Breast epithelium (tissue), 4 donors: ENCODE data around the gene INSYN2B. TPM values are rescaled to one million over a fixed set of nuclear protein-coding genes. Genes with fewer than 3 reads are reported as not detected.

Source experiments
- DNase-seq, 2 donors: peaks; one replicate each; pipeline ENCODE4 v3.0.0-alpha.2; 2019; ENCODE audit warnings: low spot score in 2 of 2
- H3K27ac ChIP-seq, 2 donors: fragments of 200-600 bp; sonication (generic) in 1 of 2; one replicate each; pipeline ENCODE4 v1.5.1; 2016 to 2019; ENCODE audit warnings: mild to moderate bottlenecking in 1 of 2
- H3K27me3 ChIP-seq, 2 donors: fragments of 200-600 bp; sonication (generic) in 1 of 2; one replicate each; pipeline versions ENCODE4 v1.5.1 to v1.6.0; 2017 to 2019; ENCODE audit warnings: control low read depth in 1 of 2, mild to moderate bottlenecking in 1 of 2
- H3K36me3 ChIP-seq: fragments of 200-600 bp; one replicate; pipeline ENCODE4 v1.5.1; 2019
- H3K4me1 ChIP-seq, 2 donors: fragments of 200-600 bp; sonication (generic); one replicate each; pipeline ENCODE4 v1.5.1; 2016 to 2019; ENCODE audit warnings: control low read depth in 1 of 2
- H3K4me3 ChIP-seq, 3 donors: fragments of 200-600 bp; sonication (generic); 1 replicate in 2 of 3; 2 replicates in 1 of 3; pipeline ENCODE4 v1.5.1; 2016 to 2019; ENCODE audit warnings: mild to moderate bottlenecking in 3 of 3, moderate library complexity in 2 of 3
- H3K9me3 ChIP-seq, 2 donors: fragments of 200-600 bp; sonication (generic) in 1 of 2; one replicate each; pipeline ENCODE4 v1.5.1; 2016 to 2019; ENCODE audit warnings: control low read depth in 1 of 2
- POLR2A ChIP-seq: fragments of 450-650 bp; IDR thresholded peaks from one replicate; pipeline ENCODE4 v1.6.1; 2016; ENCODE audit warnings: antibody characterized with exemption, mild to moderate bottlenecking, moderate library complexity
- POLR2AphosphoS5 ChIP-seq, 3 donors: sonication (generic); formaldehyde crosslinking; IDR thresholded peaks; one replicate each; pipeline ENCODE4 v1.6.1; 2017; ENCODE audit warnings: antibody characterized with exemption in 3 of 3
- intact Hi-C: fragments of 100-400 bp; cut with DNase I; formaldehyde crosslinking; loops from one replicate; pipeline ENCODE4 v1.15.1; 2023; ENCODE audit warnings: low total_unique reads
- total RNA-seq, 3 donors: library from RNA; depleted of rRNA; stranded (reverse); fragments of >200 nt; gene quantifications; one replicate each; pipeline ENCODE4 v1.1.0, GENCODE V29; 2016
- TF ChIP-seq, protein P1 (sequence below), 3 donors: fragments of 450-650 bp; IDR thresholded peaks; one replicate each; pipeline ENCODE4 v1.5.1; 2016 to 2017; ENCODE audit warnings: antibody characterized with exemption in 3 of 3, mild to moderate bottlenecking in 3 of 3, moderate library complexity in 3 of 3

The INSYN2B gene
- total RNA-seq, 3 donors from 2014 or later = 1.3 to 9.1 TPM; not detected in 1

DNA sequence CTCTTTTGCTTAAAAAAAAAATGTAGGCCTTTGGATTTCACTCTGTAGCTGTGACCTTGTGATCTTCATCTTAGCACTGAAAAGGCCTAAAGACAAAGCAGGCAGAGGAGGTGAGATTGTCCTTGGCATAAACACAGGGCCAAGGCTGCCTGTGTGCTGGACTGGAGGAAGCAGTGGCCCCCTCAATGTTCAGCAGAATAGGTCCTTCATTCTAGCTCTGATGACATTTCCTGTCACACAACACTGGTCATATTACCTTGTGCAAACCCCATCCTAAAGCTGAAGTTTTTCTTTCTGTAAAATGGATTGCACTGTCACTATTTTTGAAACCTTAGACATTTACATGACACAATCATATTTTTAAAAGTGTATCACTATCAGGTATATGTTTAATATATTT, 147.4 kb downstream of the INSYN2B start:
- no peak for DNase-seq
- TF ChIP-seq POLR2AphosphoS5 (IDR thresholded peaks at IDR 0.05) (no peak), POLR2A (no peak)
- TF ChIP-seq, protein P1, sequence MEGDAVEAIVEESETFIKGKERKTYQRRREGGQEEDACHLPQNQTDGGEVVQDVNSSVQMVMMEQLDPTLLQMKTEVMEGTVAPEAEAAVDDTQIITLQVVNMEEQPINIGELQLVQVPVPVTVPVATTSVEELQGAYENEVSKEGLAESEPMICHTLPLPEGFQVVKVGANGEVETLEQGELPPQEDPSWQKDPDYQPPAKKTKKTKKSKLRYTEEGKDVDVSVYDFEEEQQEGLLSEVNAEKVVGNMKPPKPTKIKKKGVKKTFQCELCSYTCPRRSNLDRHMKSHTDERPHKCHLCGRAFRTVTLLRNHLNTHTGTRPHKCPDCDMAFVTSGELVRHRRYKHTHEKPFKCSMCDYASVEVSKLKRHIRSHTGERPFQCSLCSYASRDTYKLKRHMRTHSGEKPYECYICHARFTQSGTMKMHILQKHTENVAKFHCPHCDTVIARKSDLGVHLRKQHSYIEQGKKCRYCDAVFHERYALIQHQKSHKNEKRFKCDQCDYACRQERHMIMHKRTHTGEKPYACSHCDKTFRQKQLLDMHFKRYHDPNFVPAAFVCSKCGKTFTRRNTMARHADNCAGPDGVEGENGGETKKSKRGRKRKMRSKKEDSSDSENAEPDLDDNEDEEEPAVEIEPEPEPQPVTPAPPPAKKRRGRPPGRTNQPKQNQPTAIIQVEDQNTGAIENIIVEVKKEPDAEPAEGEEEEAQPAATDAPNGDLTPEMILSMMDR (IDR thresholded peaks at IDR 0.05) = no peak
- Histone ChIP-seq H3K4me1 (no peaks in the 10 kb centered on the region), H3K27ac (no peak overlapping the region), H3K4me3 (no peak overlapping the region), H3K36me3 (no peaks in the 10 kb centered on the region), H3K9me3 (no peaks in the 10 kb centered on the region), H3K27me3 (no peaks in the 10 kb centered on the region)
- intact Hi-C loops = no loop called here

DNA sequence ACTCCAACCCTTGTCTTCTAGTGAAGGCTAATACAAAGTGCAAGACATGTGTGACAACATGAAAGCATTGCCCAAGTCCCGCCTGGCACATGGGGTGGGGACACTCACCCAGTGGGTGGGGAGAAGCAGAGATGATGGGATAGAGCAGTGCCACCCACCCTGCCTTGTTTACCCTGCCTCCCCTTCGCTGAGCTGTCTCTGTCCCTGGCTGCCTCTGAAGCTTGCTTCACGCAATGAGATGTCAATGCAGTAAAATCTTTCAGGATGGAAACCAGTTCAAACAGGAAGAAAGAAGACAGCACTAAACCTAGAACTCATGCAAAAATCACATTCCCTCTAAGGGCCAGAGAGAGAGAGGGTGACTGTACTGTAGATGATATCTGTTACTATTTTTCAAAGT, 148.0 kb downstream of the INSYN2B start:
- H3K27me3 ChIP-seq = no peaks in the 10 kb centered on the region
- TF ChIP-seq POLR2AphosphoS5 (IDR thresholded peaks at IDR 0.05) (no peak), POLR2A (no peak)
- TF ChIP-seq, protein P1 (IDR thresholded peaks at IDR 0.05) = no peak
- no peak overlapping the region for H3K27ac ChIP-seq
- intact Hi-C loops = no loop called here
- no peaks in the 10 kb centered on the region for H3K36me3 ChIP-seq
- DNase-seq = no peak
- no peak overlapping the region for H3K4me3 ChIP-seq
- H3K4me1 ChIP-seq = no peaks in the 10 kb centered on the region
- H3K9me3 ChIP-seq = no peaks in the 10 kb centered on the region

DNA sequence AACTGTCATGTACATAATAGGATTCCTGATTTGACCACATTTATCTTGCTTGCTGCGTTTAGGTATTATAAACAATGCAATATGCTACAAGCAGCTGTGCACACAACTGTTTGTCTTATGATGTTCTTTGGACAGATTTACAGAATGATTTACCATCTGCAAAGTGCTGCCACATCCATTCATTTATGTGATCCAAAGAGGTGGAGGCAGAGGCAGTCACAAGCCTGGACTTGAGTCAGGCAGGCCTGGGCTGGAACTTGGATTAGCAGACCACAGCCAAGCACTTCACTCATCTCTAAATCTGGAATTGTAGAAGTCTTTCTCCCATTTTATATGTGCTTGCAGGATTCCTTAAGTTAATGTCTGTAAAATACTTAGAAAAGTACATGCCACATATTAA, 149.0 kb downstream of the INSYN2B start:
- H3K4me1 ChIP-seq = no peaks in the 10 kb centered on the region
- intact Hi-C loops = no loop called here

DNA sequence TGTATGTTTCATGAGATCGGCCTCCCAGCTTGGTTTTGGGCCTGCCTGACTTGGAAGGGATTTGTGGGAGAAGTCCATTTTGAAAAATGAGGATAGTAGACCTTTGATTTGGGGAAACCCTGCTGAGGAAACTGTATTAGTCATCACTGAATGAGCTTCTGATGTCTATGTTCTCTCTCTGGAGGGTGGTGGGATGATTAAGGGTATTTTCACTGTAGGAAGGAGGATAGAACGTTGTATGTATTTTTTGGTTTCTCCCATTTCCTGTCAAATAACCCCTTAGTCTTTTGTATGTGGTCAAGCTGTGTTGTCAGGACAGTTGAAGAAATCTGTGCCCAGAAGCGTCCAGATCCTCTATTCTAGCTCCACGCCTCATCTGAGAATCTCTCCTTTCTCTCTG, 151.9 kb downstream of the INSYN2B start:
- Histone ChIP-seq H3K27me3 (no peaks in the 10 kb centered on the region), H3K9me3 (no peaks in the 10 kb centered on the region), H3K27ac (no peak overlapping the region), H3K36me3 (no peaks in the 10 kb centered on the region), H3K4me1 (no peaks in the 10 kb centered on the region), H3K4me3 (no peak overlapping the region)
- DNase-seq = no peak
- intact Hi-C loops = no loop called here
- TF ChIP-seq, protein P1 (IDR thresholded peaks at IDR 0.05) = no peak

More for the DNA sequence above, 149.0 kb downstream of the INSYN2B start:
- no peaks in the 10 kb centered on the region for H3K36me3 ChIP-seq
- no peak for DNase-seq
- no peak overlapping the region for H3K27ac ChIP-seq
- H3K9me3 ChIP-seq = no peaks in the 10 kb centered on the region
- TF ChIP-seq POLR2A = no peak
- TF ChIP-seq POLR2AphosphoS5 (IDR thresholded peaks at IDR 0.05) = no peak
- TF ChIP-seq, protein P1 (IDR thresholded peaks at IDR 0.05) = no peak
- H3K27me3 ChIP-seq = no peaks in the 10 kb centered on the region
- H3K4me3 ChIP-seq = no peak overlapping the region

DNA sequence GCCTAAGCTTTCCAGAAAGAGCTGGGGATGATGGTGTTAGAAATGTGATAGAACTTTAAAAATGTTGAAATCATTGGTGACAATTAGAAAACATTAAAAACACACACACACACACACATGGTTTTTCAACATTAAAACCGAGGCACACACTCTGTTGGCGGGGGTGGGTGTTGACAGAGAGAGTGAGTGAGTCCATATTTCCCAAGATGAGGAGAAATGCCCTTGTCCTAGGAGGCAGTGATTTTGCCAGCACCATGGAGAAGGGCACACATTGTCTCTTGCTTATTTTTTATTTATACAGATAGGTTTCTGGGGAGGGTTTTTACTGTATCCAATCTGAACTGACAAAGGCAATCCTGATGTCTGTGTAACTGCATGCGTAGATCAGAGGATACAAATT, 152.5 kb downstream of the INSYN2B start:
- DNase-seq = no peak
- no peaks in the 10 kb centered on the region for H3K36me3 ChIP-seq
- intact Hi-C loops = no loop called here
- H3K27ac ChIP-seq = no peak overlapping the region
- no peaks in the 10 kb centered on the region for H3K27me3 ChIP-seq
- no peak overlapping the region for H3K4me3 ChIP-seq
- no peak for TF ChIP-seq POLR2AphosphoS5 (IDR thresholded peaks at IDR 0.05)
- no peak for TF ChIP-seq POLR2A
- TF ChIP-seq, protein P1 (IDR thresholded peaks at IDR 0.05) = no peak
- no peaks in the 10 kb centered on the region for H3K4me1 ChIP-seq
- H3K9me3 ChIP-seq = no peaks in the 10 kb centered on the region
